Neural cell (in vitro differentiated cells): ENCODE results near the gene DNM1L.

Source experiments
- EP300 ChIP-seq: fragments of 450-650 bp; conservative IDR thresholded peaks from 2 replicates; pipeline ENCODE4 v1.6.1; 2014; ENCODE audit warnings: antibody characterized with exemption, mild to moderate bottlenecking, moderate library complexity; ENCODE audit not compliant: poor library complexity, severe bottlenecking
- EZH2 ChIP-seq: fragments of 200-600, 300-800 bp; shearing (Covaris generic), sonication (generic); IDR thresholded peaks from 2 replicates; pipeline ENCODE4 v1.6.1; 2014; ENCODE audit warnings: antibody characterized with exemption, low read length, borderline replicate concordance, mild to moderate bottlenecking; ENCODE audit not compliant: insufficient read depth, poor library complexity, severe bottlenecking
- TF ChIP-seq, protein P1 (sequence below): fragments of 450-650 bp; IDR thresholded peaks from 2 replicates; pipeline ENCODE4 v1.5.1; 2014; ENCODE audit warnings: antibody characterized with exemption, mild to moderate bottlenecking, moderate library complexity; ENCODE audit not compliant: poor library complexity, severe bottlenecking

DNA sequence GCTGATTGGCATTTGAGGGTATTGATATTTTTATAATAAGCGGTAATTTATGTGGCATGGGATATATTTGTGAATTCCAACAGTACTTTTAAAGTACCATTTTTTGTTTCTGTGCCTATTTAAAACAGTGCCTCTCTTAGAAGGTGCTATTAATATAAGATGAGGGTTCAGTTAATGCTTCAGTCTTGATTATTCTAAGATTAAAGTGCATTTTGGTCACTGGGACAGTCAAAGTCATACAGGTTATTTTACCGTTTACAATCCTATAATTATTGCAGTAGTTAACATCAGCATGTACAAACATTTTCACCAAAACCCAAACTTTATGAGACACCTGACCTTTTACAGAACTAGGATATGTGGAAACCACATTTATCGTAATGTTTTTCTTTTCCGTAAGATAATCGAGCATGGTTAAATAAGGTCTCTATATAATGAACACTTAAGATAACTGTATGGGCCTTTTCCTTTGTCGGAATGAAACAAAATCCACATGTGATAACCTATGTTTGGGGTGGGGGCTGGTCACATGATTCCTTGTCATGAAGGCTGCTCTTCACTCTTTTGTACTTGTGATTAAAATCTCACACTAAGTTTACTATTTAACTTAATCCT, 37.7 kb upstream of the DNM1L start:
- TF ChIP-seq, protein P1, sequence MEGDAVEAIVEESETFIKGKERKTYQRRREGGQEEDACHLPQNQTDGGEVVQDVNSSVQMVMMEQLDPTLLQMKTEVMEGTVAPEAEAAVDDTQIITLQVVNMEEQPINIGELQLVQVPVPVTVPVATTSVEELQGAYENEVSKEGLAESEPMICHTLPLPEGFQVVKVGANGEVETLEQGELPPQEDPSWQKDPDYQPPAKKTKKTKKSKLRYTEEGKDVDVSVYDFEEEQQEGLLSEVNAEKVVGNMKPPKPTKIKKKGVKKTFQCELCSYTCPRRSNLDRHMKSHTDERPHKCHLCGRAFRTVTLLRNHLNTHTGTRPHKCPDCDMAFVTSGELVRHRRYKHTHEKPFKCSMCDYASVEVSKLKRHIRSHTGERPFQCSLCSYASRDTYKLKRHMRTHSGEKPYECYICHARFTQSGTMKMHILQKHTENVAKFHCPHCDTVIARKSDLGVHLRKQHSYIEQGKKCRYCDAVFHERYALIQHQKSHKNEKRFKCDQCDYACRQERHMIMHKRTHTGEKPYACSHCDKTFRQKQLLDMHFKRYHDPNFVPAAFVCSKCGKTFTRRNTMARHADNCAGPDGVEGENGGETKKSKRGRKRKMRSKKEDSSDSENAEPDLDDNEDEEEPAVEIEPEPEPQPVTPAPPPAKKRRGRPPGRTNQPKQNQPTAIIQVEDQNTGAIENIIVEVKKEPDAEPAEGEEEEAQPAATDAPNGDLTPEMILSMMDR: no peak
- TF ChIP-seq EZH2 (no peak), EP300 (no peak)
